Chondrocyte (in vitro differentiated cells): Measurements from ENCODE around the gene ZKSCAN2. TPM values are rescaled to one million over a fixed set of nuclear protein-coding genes. Genes with fewer than 3 reads are reported as not detected.

Experiments
- DNase-seq: peaks from one replicate; pipeline ENCODE4 v3.0.0; 2021; ENCODE audit warnings: mixed read lengths, low spot score
- H3K27ac Mint-ChIP-seq: one replicate; pipeline ENCODE4 v1.8.0; 2021; ENCODE audit warnings: mild to moderate bottlenecking, moderate library complexity, mixed read lengths; ENCODE audit not compliant: unreplicated experiment
- H3K27me3 Mint-ChIP-seq: 2 replicates; pipeline ENCODE4 v1.8.0; 2021; ENCODE audit warnings: low read depth, mixed read lengths
- H3K36me3 Mint-ChIP-seq: 2 replicates; pipeline ENCODE4 v1.8.0; 2021; ENCODE audit warnings: low read depth, mixed read lengths
- H3K4me1 Mint-ChIP-seq: 2 replicates; pipeline ENCODE4 v1.8.0; 2021; ENCODE audit warnings: low read depth, mild to moderate bottlenecking, mixed read lengths
- H3K4me3 Mint-ChIP-seq: one replicate; pipeline ENCODE4 v1.8.0; 2021; ENCODE audit warnings: mild to moderate bottlenecking, moderate library complexity, mixed read lengths; ENCODE audit not compliant: unreplicated experiment
- H3K9me3 Mint-ChIP-seq: 2 replicates; pipeline ENCODE4 v1.8.0; 2021; ENCODE audit warnings: low read depth, mixed read lengths
- CTCF ChIP-seq: fragments of 200-600 bp; sonication (generic); IDR thresholded peaks from 2 replicates; pipeline ENCODE4 v1.5.0; 2021; ENCODE audit warnings: antibody characterized with exemption, mild to moderate bottlenecking, moderate library complexity
- total RNA-seq: library from RNA; stranded (reverse); gene quantifications from 3 replicates; pipeline ENCODE4 v1.2.1, GENCODE V29; 2021

ZKSCAN2 gene
- total RNA-seq, 1 donor from 2014 or later: 9.2 TPM

GRCh38 chr16:25217112-25217511 lies 40.5 kb downstream of the ZKSCAN2 start:
- H3K9me3 Mint-ChIP-seq: no peaks in the 10 kb centered on the region
- H3K4me1 Mint-ChIP-seq: no peaks in the 10 kb centered on the region
- H3K36me3 Mint-ChIP-seq: no peaks in the 10 kb centered on the region
- H3K4me3 Mint-ChIP-seq: no peak overlapping the region
- peaks cover 17% of the 10 kb centered on the region for H3K27me3 Mint-ChIP-seq
- no peak for TF ChIP-seq CTCF
- no peak overlapping the region for H3K27ac Mint-ChIP-seq
- no peak for DNase-seq

GRCh38 chr16:25213709-25214397 lies 43.8 kb downstream of the ZKSCAN2 start:
- Mint-ChIP-seq H3K27me3 (peaks cover 17% of the 10 kb centered on the region), H3K4me3 (no peak overlapping the region), H3K9me3 (no peaks in the 10 kb centered on the region), H3K36me3 (no peaks in the 10 kb centered on the region), H3K4me1 (no peaks in the 10 kb centered on the region), H3K27ac (no peak overlapping the region)
- no peak for DNase-seq
- TF ChIP-seq CTCF: no peak

GRCh38 chr16:25212636-25213035 lies 45.0 kb downstream of the ZKSCAN2 start:
- DNase-seq: no peak
- H3K9me3 Mint-ChIP-seq: no peaks in the 10 kb centered on the region

GRCh38 chr16:25210758-25211157 lies 46.9 kb downstream of the ZKSCAN2 start:
- no peaks in the 10 kb centered on the region for H3K4me1 Mint-ChIP-seq
- H3K27ac Mint-ChIP-seq: no peak overlapping the region
- TF ChIP-seq CTCF: no peak
- H3K4me3 Mint-ChIP-seq: no peak overlapping the region
- DNase-seq: peak; percentile 0
- peaks cover 4% of the 10 kb centered on the region for H3K27me3 Mint-ChIP-seq
- H3K9me3 Mint-ChIP-seq: no peaks in the 10 kb centered on the region
- H3K36me3 Mint-ChIP-seq: no peaks in the 10 kb centered on the region

More at GRCh38 chr16:25212636-25213035, 45.0 kb downstream of the ZKSCAN2 start:
- no peak for TF ChIP-seq CTCF
- no peaks in the 10 kb centered on the region for H3K36me3 Mint-ChIP-seq
- H3K4me3 Mint-ChIP-seq: no peak overlapping the region
- no peak overlapping the region for H3K27ac Mint-ChIP-seq
- H3K4me1 Mint-ChIP-seq: no peaks in the 10 kb centered on the region
- H3K27me3 Mint-ChIP-seq: peaks cover 12% of the 10 kb centered on the region

GRCh38 chr16:25199457-25199856 lies 58.2 kb downstream of the ZKSCAN2 start:
- TF ChIP-seq CTCF: no peak
- peak; percentile 17 for DNase-seq
- no peaks in the 10 kb centered on the region for H3K4me1 Mint-ChIP-seq
- no peak overlapping the region for H3K4me3 Mint-ChIP-seq
- no peak overlapping the region for H3K27ac Mint-ChIP-seq
- H3K9me3 Mint-ChIP-seq: no peaks in the 10 kb centered on the region
- no peaks in the 10 kb centered on the region for H3K36me3 Mint-ChIP-seq
- H3K27me3 Mint-ChIP-seq: no peaks in the 10 kb centered on the region
